Osteoblast (primary cell): ENCODE results near the gene UGGT2. TPM values are rescaled to one million over a fixed set of nuclear protein-coding genes. Genes with fewer than 3 reads are reported as not detected.

Source experiments
- DNase-seq: peaks from one replicate; pipeline ENCODE4 v3.0.0; 2011; ENCODE audit warnings: low spot score, mixed read lengths; ENCODE audit not compliant: insufficient read length; ENCODE audit errors: missing footprints
- H2AFZ ChIP-seq: 2 replicates; pipeline ENCODE4 v1.6.0; 2011; ENCODE audit warnings: mild to moderate bottlenecking, low read length
- H3K27ac ChIP-seq: 2 replicates; pipeline ENCODE4 v1.5.1; 2011; ENCODE audit warnings: mild to moderate bottlenecking, low read depth, low read length, moderate library complexity
- H3K27me3 ChIP-seq: 2 replicates; pipeline ENCODE4 v1.6.0; 2012; ENCODE audit warnings: mild to moderate bottlenecking, control low read depth, inconsistent platforms, low read length, moderate library complexity; ENCODE audit not compliant: insufficient read depth
- H3K36me3 ChIP-seq: 2 replicates; pipeline ENCODE4 v1.5.1; 2011; ENCODE audit warnings: mild to moderate bottlenecking, low read length, control low read depth, moderate library complexity; ENCODE audit not compliant: insufficient read depth
- H3K4me1 ChIP-seq: 2 replicates; pipeline ENCODE4 v1.5.1; 2011; ENCODE audit warnings: mild to moderate bottlenecking, low read length, control low read depth, moderate library complexity; ENCODE audit not compliant: insufficient read depth
- H3K4me2 ChIP-seq: 2 replicates; pipeline ENCODE4 v1.6.0; 2011; ENCODE audit warnings: mild to moderate bottlenecking, low read length; ENCODE audit not compliant: insufficient read depth
- H3K4me3 ChIP-seq: fragments of 200-600 bp; sonication (generic); 3 replicates; pipeline ENCODE4 v1.5.1; 2012; ENCODE audit warnings: mild to moderate bottlenecking, low read length, inconsistent platforms; ENCODE audit not compliant: insufficient read depth
- H3K79me2 ChIP-seq: 2 replicates; pipeline ENCODE4 v1.6.0; 2012; ENCODE audit warnings: mild to moderate bottlenecking, low read length, control low read depth, inconsistent platforms; ENCODE audit not compliant: insufficient read depth
- H3K9me3 ChIP-seq: 2 replicates; pipeline ENCODE4 v1.5.1; 2011; ENCODE audit warnings: low read depth, low read length, control low read depth
- H4K20me1 ChIP-seq: 2 replicates; pipeline ENCODE4 v1.6.0; 2012; ENCODE audit warnings: mild to moderate bottlenecking, low read length, control low read depth; ENCODE audit not compliant: insufficient read depth
- total RNA-seq: library from RNA; depleted of rRNA; stranded (reverse); fragments of >200 nt; gene quantifications from 2 replicates; pipeline ENCODE4 v1.2.3, GENCODE V29; 2012
- TF ChIP-seq, protein P1 (sequence below): IDR thresholded peaks from 2 replicates; pipeline ENCODE4 v1.5.1; 2011; ENCODE audit warnings: mild to moderate bottlenecking, low read depth, low read length, moderate library complexity; ENCODE audit errors: extremely low read depth

The UGGT2 gene
- total RNA-seq, 1 donor = 78.2 TPM

DNA sequence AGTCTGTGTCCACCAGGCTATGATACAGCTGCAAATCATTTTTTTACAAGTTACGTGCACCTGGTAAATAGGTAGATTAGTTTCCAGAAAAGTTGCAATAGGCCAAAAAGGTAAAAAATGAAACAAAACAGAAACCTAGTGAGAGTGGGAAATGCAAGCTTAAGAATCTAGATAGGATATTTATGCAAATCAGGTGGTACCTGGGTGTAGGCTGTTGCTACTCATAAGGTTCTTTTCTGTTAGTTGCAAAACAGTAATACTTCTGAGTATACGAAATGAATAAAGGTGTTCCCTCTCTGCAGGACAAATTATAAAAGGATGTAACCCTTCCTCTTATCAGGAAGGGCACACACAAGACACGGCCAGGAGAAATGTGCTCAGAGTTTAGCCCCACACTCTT lies 97.9 kb downstream of the UGGT2 start:
- Histone ChIP-seq H3K36me3 (no peaks in the 10 kb centered on the region), H3K4me1 (no peaks in the 10 kb centered on the region), H4K20me1 (peaks cover 4% of the 10 kb centered on the region), H3K79me2 (peaks cover 3% of the 10 kb centered on the region), H3K27ac (no peak overlapping the region), H3K9me3 (no peaks in the 10 kb centered on the region), H3K4me3 (no peak overlapping the region), H2AFZ (no peak overlapping the region), H3K27me3 (no peaks in the 10 kb centered on the region), H3K4me2 (no peak overlapping the region)
- DNase-seq = no peak
- TF ChIP-seq, protein P1, sequence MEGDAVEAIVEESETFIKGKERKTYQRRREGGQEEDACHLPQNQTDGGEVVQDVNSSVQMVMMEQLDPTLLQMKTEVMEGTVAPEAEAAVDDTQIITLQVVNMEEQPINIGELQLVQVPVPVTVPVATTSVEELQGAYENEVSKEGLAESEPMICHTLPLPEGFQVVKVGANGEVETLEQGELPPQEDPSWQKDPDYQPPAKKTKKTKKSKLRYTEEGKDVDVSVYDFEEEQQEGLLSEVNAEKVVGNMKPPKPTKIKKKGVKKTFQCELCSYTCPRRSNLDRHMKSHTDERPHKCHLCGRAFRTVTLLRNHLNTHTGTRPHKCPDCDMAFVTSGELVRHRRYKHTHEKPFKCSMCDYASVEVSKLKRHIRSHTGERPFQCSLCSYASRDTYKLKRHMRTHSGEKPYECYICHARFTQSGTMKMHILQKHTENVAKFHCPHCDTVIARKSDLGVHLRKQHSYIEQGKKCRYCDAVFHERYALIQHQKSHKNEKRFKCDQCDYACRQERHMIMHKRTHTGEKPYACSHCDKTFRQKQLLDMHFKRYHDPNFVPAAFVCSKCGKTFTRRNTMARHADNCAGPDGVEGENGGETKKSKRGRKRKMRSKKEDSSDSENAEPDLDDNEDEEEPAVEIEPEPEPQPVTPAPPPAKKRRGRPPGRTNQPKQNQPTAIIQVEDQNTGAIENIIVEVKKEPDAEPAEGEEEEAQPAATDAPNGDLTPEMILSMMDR = no peak

DNA sequence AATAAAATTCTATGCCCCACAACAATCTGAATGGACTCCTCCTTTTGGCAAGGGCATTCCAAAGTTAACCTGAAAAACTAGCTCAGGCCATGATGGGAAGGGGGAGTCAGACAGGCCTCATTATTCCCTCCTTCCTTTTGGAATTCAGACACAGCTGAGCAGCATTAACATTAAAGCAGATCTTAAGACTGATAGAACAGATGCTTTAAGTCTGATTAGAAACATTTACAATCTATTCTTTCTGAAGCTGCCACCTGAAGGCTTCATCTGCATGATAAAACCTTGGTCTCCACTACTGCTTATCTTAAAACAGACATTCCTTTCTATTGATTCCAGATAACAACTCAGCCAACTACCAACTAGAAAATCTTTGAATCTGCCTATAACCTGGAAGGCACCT lies 98.9 kb downstream of the UGGT2 start:
- Histone ChIP-seq H4K20me1 (peaks cover 3% of the 10 kb centered on the region), H3K4me3 (no peak overlapping the region), H2AFZ (no peak overlapping the region), H3K27ac (no peak overlapping the region), H3K79me2 (no peaks in the 10 kb centered on the region), H3K36me3 (no peaks in the 10 kb centered on the region), H3K4me2 (no peak overlapping the region), H3K27me3 (no peaks in the 10 kb centered on the region), H3K4me1 (no peaks in the 10 kb centered on the region), H3K9me3 (no peaks in the 10 kb centered on the region)
- DNase-seq = no peak
- TF ChIP-seq, protein P1 = no peak

DNA sequence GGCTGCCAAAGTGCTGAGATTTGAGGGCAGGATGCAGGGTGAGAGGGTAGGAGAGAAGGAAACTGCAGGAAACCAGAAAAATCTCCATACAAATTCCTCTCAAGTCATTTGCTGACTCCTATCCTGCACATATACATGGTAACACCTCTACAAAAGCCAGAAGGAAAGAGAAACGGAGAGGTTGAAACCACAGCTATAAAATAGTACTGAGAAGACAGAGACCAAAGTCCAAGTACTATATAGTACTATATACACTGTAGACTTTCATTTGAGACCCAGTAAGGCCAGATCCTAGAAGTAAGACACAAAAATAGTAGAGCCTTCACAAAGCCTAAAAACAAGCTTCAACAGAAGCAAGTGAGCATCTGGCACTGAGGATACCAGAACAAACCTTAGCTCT lies 103.1 kb downstream of the UGGT2 start:
- Histone ChIP-seq H4K20me1 (no peaks in the 10 kb centered on the region), H3K4me2 (no peak overlapping the region), H3K4me1 (no peaks in the 10 kb centered on the region), H3K27ac (no peak overlapping the region), H3K36me3 (peaks cover 11% of the 10 kb centered on the region), H3K27me3 (no peaks in the 10 kb centered on the region), H3K79me2 (no peaks in the 10 kb centered on the region), H3K4me3 (no peak overlapping the region), H2AFZ (no peak overlapping the region), H3K9me3 (no peaks in the 10 kb centered on the region)
- DNase-seq = no peak
- TF ChIP-seq, protein P1 = no peak

DNA sequence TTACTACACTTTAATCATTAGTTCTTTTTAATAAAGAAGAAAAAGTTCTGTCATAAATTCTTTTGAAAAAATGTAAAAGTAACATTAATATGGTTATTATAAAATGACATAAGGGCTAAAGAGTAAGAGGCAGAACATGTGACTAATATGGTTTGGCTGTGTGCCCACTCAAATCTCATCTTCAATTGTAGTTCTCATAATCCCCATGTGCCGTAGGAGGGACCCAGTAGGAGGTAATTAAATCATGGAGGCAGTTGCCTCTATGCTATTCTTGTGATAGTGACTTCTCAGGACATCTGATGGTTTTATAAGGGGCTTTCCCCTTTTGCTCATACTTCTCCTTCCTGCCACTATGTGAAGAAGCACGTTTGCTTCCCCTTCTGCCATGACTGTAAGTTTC lies 104.5 kb downstream of the UGGT2 start:
- Histone ChIP-seq H3K27ac (no peak overlapping the region), H3K4me3 (no peak overlapping the region), H4K20me1 (no peaks in the 10 kb centered on the region), H3K79me2 (no peaks in the 10 kb centered on the region), H3K4me2 (no peak overlapping the region), H3K9me3 (no peaks in the 10 kb centered on the region), H2AFZ (no peak overlapping the region), H3K27me3 (no peaks in the 10 kb centered on the region), H3K4me1 (no peaks in the 10 kb centered on the region), H3K36me3 (peaks cover 11% of the 10 kb centered on the region)
- TF ChIP-seq, protein P1 = no peak
- no peak for DNase-seq
